ENCODE measurements around the gene CSMD2. TPM values are rescaled to one million over a fixed set of nuclear protein-coding genes. Genes with fewer than 3 reads are reported as not detected.

Gene CSMD2
- total and polyA plus RNA-seq, 2 of the 4 experiments (the other 2 are of a cell fraction) = under 0.01 to 0.36 TPM

GRCh38 chr1:34131396-34132160, 33.5 kb downstream of the CSMD2 start:
- Histone ChIP-seq H2BK5ac (ENCODE audit: low read depth, low read length, poor library complexity, severe bottlenecking) (no peak overlapping the region), H3K9me1 (ENCODE audit: insufficient read depth, low read length) (no peaks in the 10 kb centered on the region), H3K9ac (ENCODE audit: low read depth, low read length) (no peak overlapping the region), H3K56ac (ENCODE audit: extremely low read depth, insufficient read depth, low read length) (no peak overlapping the region), H3K23ac (ENCODE audit: low read depth, low read length) (no peak overlapping the region), H3K4me2 (ENCODE audit: low read depth, low read length) (no peak overlapping the region), H3K4me1 (ENCODE audit: control insufficient read depth, insufficient read depth, low read length) (no peaks in the 10 kb centered on the region), H2BK15ac (ENCODE audit: low read depth, low read length) (no peak overlapping the region), H4K8ac (ENCODE audit: low read depth in 2 of 2, low read length in 2 of 2) (no peak overlapping the region), H2AK5ac (ENCODE audit: low read depth, low read length) (no peak overlapping the region), H3K18ac (ENCODE audit: low read depth, low read length) (no peak overlapping the region), H3K27ac (ENCODE audit: insufficient read depth, low read length) (no peak overlapping the region), H3K9me3 (ENCODE audit: control insufficient read depth, insufficient read depth, low read length) (peaks cover 22% of the 10 kb centered on the region), H2BK120ac (ENCODE audit: low read depth, low read length) (no peak overlapping the region), H2BK20ac (ENCODE audit: low read depth, low read length) (no peak overlapping the region), H3K4me3 (ENCODE audit: insufficient read depth, low read depth, low read length) (no peak overlapping the region), H4K91ac (ENCODE audit: insufficient read depth, low read depth, low read length) (no peak overlapping the region), H3K14ac (replicated peaks; ENCODE audit: low read depth, low read length) (no peak overlapping the region), H3K4ac (ENCODE audit: low read depth, low read length) (no peak overlapping the region), H3K36me3 (ENCODE audit: control insufficient read depth, insufficient read depth, low read length) (no peaks in the 10 kb centered on the region), H2AFZ (replicated peaks; ENCODE audit: low read length, poor library complexity) (no peak overlapping the region), H4K20me1 (ENCODE audit: insufficient read depth, low read length) (no peaks in the 10 kb centered on the region), H3K79me1 (ENCODE audit: low read depth in 1 of 2, low read length in 2 of 2) (no peaks in the 10 kb centered on the region), H4K5ac (ENCODE audit: low read depth, low read length) (no peak overlapping the region), H3K27me3 (ENCODE audit: control insufficient read depth, insufficient read depth, low read length) (no peaks in the 10 kb centered on the region), H2AK9ac (replicated peaks; ENCODE audit: low read depth, low read length, poor library complexity) (no peak overlapping the region)
- intact Hi-C loops (cut with micrococcal nuclease) = no loop called here
- ChIA-PET POLR2A (ENCODE audit: unreplicated experiment) (no interaction called here), CTCF (no interaction called here)
- TF ChIP-seq BHLHE40 (IDR thresholded peaks at IDR 0.05; ENCODE audit: low read depth, low read length) (no peak), ELK1 (IDR thresholded peaks at IDR 0.05; ENCODE audit: borderline replicate concordance, low read depth, low read length) (no peak), POLR2A (IDR thresholded peaks at IDR 0.05; ENCODE audit: low read depth, low read length) (no peak), CEBPB (IDR thresholded peaks at IDR 0.05; ENCODE audit: low read depth, low read length) (no peak)
- in situ Hi-C loops (cut with MboI; ENCODE audit: low sequenced_read_pairs) = no loop called here
- dilution Hi-C loops (cut with HindIII; ENCODE audit: low sequenced_read_pairs, unreplicated experiment) = no loop called here
- DNase-seq (no peak), ATAC-seq (ENCODE audit: low read depth) (no peak)
- no TSS peak for BruUV-seq (replicated peaks)
- WGBS, 2 experiments (ENCODE audit: extremely low coverage in 2 of 2, insufficient read length in 1 of 2) = no CpG with 5 or more reads among the region's 3 CpGs
